Effector memory CD4-positive, alpha-beta T cell (primary cell): ENCODE data around the gene AP1G1.
"Not testable (repeated sequence)": the region's sequence is repeated elsewhere in the genome, so short reads cannot be mapped to it uniquely, and the experiment has no call there.

Experiments
- DNase-seq, 3 donors: peaks; one replicate each; pipeline ENCODE4 v3.0.0-alpha.2; 2020
- H3K27ac ChIP-seq: 2 replicates; pipeline ENCODE4 v1.7.0; 2013; ENCODE audit warnings: mild to moderate bottlenecking, low read length, moderate library complexity; ENCODE audit not compliant: insufficient read depth, poor library complexity, severe bottlenecking
- H3K27me3 ChIP-seq: replicated peaks from 2 replicates; pipeline ENCODE4 v1.7.0; 2013; ENCODE audit warnings: mild to moderate bottlenecking, low read length; ENCODE audit not compliant: insufficient read depth, control insufficient read depth, poor library complexity, severe bottlenecking
- H3K36me3 ChIP-seq: 2 replicates; pipeline ENCODE4 v1.7.0; 2013; ENCODE audit warnings: mild to moderate bottlenecking, low read length, moderate library complexity; ENCODE audit not compliant: control insufficient read depth, insufficient read depth
- H3K4me1 ChIP-seq: 2 replicates; pipeline ENCODE4 v1.7.0; 2013; ENCODE audit warnings: low read length, mild to moderate bottlenecking; ENCODE audit not compliant: control insufficient read depth, insufficient read depth, poor library complexity, severe bottlenecking
- H3K4me3 ChIP-seq: 2 replicates; pipeline ENCODE4 v1.7.0; 2013; ENCODE audit warnings: low read length, low read depth, mild to moderate bottlenecking; ENCODE audit not compliant: insufficient read depth, poor library complexity, severe bottlenecking
- H3K9me3 ChIP-seq: 2 replicates; pipeline ENCODE4 v1.7.0; 2013; ENCODE audit warnings: mild to moderate bottlenecking, low read length, moderate library complexity; ENCODE audit not compliant: control insufficient read depth

Gene AP1G1

DNA sequence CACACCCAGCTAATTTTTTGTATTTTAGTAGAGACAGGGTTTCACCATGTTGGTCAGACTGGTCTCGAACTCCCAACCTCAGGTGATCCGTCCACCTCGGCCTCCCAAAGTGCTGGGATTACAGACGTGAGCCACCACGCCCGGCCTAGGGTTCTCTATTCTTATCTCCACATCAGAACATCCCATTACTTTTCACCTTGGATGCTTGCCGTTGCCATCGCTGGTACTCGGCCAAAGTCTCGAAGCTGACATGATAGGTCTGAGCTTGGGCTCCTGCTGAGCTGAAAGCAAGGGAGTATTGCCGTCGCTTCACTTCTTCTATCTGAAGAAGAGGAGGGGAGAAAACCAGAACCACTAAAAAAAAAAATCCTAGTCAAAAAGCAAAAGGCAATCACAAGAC lies 124.4 kb downstream of the AP1G1 start:
- not testable (repeated sequence) for H3K9me3 ChIP-seq, DNase-seq, H3K27ac ChIP-seq, H3K27me3 ChIP-seq, H3K4me3 ChIP-seq, H3K4me1 ChIP-seq
- peaks cover 27% of the 10 kb centered on the region for H3K36me3 ChIP-seq

DNA sequence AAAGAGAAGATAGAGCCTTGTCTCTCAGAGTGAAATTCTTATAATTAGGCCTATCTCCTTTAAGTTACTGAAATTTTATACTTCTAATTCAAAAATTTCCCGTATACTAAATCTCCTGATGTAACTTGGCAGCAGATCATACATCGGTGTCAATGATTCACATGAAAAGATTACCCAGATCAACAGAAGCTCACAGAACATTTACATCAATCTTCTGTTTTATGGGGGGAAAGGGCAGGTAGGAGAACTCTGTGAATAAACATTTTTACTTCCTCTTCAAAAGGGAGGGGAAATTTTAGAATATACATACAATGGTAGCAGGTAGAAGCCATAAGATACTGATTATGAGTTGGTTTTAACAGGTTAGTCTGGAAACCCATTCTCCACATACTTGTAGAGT lies 127.3 kb downstream of the AP1G1 start:
- Histone ChIP-seq H3K4me1 (no peaks in the 10 kb centered on the region), H3K27ac (no peak overlapping the region), H3K9me3 (no peaks in the 10 kb centered on the region), H3K27me3 (no peaks in the 10 kb centered on the region), H3K4me3 (no peak overlapping the region), H3K36me3 (peaks cover 23% of the 10 kb centered on the region)
- no peak for DNase-seq
